Measurements from ENCODE around the gene TXNDC2. TPM values are rescaled to one million over a fixed set of nuclear protein-coding genes. Genes with fewer than 3 reads are reported as not detected.

TXNDC2 gene
- polyA plus RNA-seq, 1 donor from 2014 or later = not detected

GRCh38 chr18:9867071-9867594 is 18.6 kb upstream of the TXNDC2 start:
- peaks cover 8 to 14% (median 9%) of the 10 kb centered on the region in 3 donors for H3K4me1 Mint-ChIP-seq
- peak overlapping the region in 1 of 4 donors; percentile 35 for H3K4me3 Mint-ChIP-seq
- no peak overlapping the region for H3K27ac Mint-ChIP-seq
- H3K9me3 Mint-ChIP-seq = peaks cover 2 to 9% (median 6%) of the 10 kb centered on the region in 3 donors
- H3K27me3 Mint-ChIP-seq = peaks cover 6% of the 10 kb centered on the region
- H3K36me3 Mint-ChIP-seq = peaks cover 8% of the 10 kb centered on the region

GRCh38 chr18:9868857-9869714 is 16.7 kb upstream of the TXNDC2 start:
- Mint-ChIP-seq H3K36me3 (peaks cover 6% of the 10 kb centered on the region), H3K27ac (no peak overlapping the region), H3K27me3 (peaks cover 6% of the 10 kb centered on the region), H3K9me3 (peaks cover 2 to 9% (median 6%) of the 10 kb centered on the region in 3 donors), H3K4me3 (no peak overlapping the region), H3K4me1 (peaks cover 0 to 7% (median 7%) of the 10 kb centered on the region in 3 donors)

GRCh38 chr18:9869715-9870430 is 15.9 kb upstream of the TXNDC2 start:
- Mint-ChIP-seq H3K4me3 (no peak overlapping the region), H3K4me1 (peaks cover 0 to 7% (median 7%) of the 10 kb centered on the region in 3 donors), H3K36me3 (peaks cover 6% of the 10 kb centered on the region), H3K27me3 (peaks cover 6% of the 10 kb centered on the region), H3K27ac (peak overlapping the region in 1 of 3 donors; percentile 39), H3K9me3 (peaks cover 2 to 9% (median 6%) of the 10 kb centered on the region in 3 donors)

- Mint-ChIP-seq H3K27ac (peak overlapping the region in 1 of 3 donors; percentile 39), H3K9me3 (peaks cover 2 to 8% (median 7%) of the 10 kb centered on the region in 3 donors), H3K4me3 (no peak overlapping the region), H3K4me1 (peaks cover 0 to 7% (median 7%) of the 10 kb centered on the region in 3 donors), H3K27me3 (peaks cover 9% of the 10 kb centered on the region), H3K36me3 (peaks cover 6% of the 10 kb centered on the region)
Measured at GRCh38 chr18:9870431-9871008, 15.3 kb upstream of the TXNDC2 start.

GRCh38 chr18:9871244-9871746 is 14.5 kb upstream of the TXNDC2 start:
- no peak overlapping the region for H3K4me3 Mint-ChIP-seq
- H3K9me3 Mint-ChIP-seq = peaks cover 0 to 4% (median under 1%) of the 10 kb centered on the region in 3 donors
- H3K27me3 Mint-ChIP-seq = peaks cover 9% of the 10 kb centered on the region
- peaks cover 0 to 7% (median 7%) of the 10 kb centered on the region in 3 donors for H3K4me1 Mint-ChIP-seq
- peaks cover 2% of the 10 kb centered on the region for H3K36me3 Mint-ChIP-seq
- peak overlapping the region in 1 of 3 donors; percentile 29 for H3K27ac Mint-ChIP-seq

GRCh38 chr18:9872823-9873222 is 12.9 kb upstream of the TXNDC2 start:
- Mint-ChIP-seq H3K27ac (no peak overlapping the region), H3K36me3 (no peaks in the 10 kb centered on the region), H3K9me3 (peaks cover 0 to 2% (median 0%) of the 10 kb centered on the region in 3 donors), H3K27me3 (peaks cover 9% of the 10 kb centered on the region), H3K4me3 (no peak overlapping the region), H3K4me1 (peaks cover 0 to 7% (median 7%) of the 10 kb centered on the region in 3 donors)

- H3K4me3 Mint-ChIP-seq = no peak overlapping the region
- peaks cover 8% of the 10 kb centered on the region for H3K27me3 Mint-ChIP-seq
- peaks cover 0 to 7% (median 7%) of the 10 kb centered on the region in 3 donors for H3K4me1 Mint-ChIP-seq
- no peaks in the 10 kb centered on the region for H3K36me3 Mint-ChIP-seq
- no peak overlapping the region for H3K27ac Mint-ChIP-seq
- peaks cover 0 to 2% (median 0%) of the 10 kb centered on the region in 3 donors for H3K9me3 Mint-ChIP-seq
Measured at GRCh38 chr18:9874728-9875127, 11.0 kb upstream of the TXNDC2 start.

GRCh38 chr18:9876212-9876866 is 9.4 kb upstream of the TXNDC2 start:
- H3K4me3 Mint-ChIP-seq = no peak overlapping the region
- peaks cover 0 to under 1% (median 0%) of the 10 kb centered on the region in 3 donors for H3K4me1 Mint-ChIP-seq
- peak overlapping the region in 1 of 3 donors; percentile 5 for H3K27ac Mint-ChIP-seq
- H3K9me3 Mint-ChIP-seq = peaks cover 0 to 2% (median 0%) of the 10 kb centered on the region in 3 donors
- H3K27me3 Mint-ChIP-seq = peaks cover 3% of the 10 kb centered on the region
- H3K36me3 Mint-ChIP-seq = no peaks in the 10 kb centered on the region

GRCh38 chr18:9876867-9877654 is 8.7 kb upstream of the TXNDC2 start:
- Mint-ChIP-seq H3K4me3 (no peak overlapping the region), H3K27ac (peak overlapping the region in 1 of 3 donors; percentile 5), H3K36me3 (no peaks in the 10 kb centered on the region), H3K4me1 (no peaks in the 10 kb centered on the region), H3K27me3 (peaks cover 3% of the 10 kb centered on the region), H3K9me3 (peaks cover 0 to 2% (median 0%) of the 10 kb centered on the region in 3 donors)

GRCh38 chr18:9877655-9878014 is 8.1 kb upstream of the TXNDC2 start:
- H3K4me3 Mint-ChIP-seq = no peak overlapping the region

GRCh38 chr18:9878095-9878494 is 7.7 kb upstream of the TXNDC2 start:
- Mint-ChIP-seq H3K9me3 (peaks cover 0 to 2% (median 0%) of the 10 kb centered on the region in 3 donors), H3K36me3 (no peaks in the 10 kb centered on the region), H3K27ac (no peak overlapping the region), H3K4me1 (no peaks in the 10 kb centered on the region), H3K4me3 (no peak overlapping the region), H3K27me3 (peaks cover 3% of the 10 kb centered on the region)

More at GRCh38 chr18:9877655-9878014, 8.1 kb upstream of the TXNDC2 start:
- H3K36me3 Mint-ChIP-seq = no peaks in the 10 kb centered on the region
- peaks cover 0 to 2% (median 0%) of the 10 kb centered on the region in 3 donors for H3K9me3 Mint-ChIP-seq
- peaks cover 3% of the 10 kb centered on the region for H3K27me3 Mint-ChIP-seq
- no peaks in the 10 kb centered on the region for H3K4me1 Mint-ChIP-seq
- H3K27ac Mint-ChIP-seq = no peak overlapping the region

GRCh38 chr18:9878783-9879242 is 7.0 kb upstream of the TXNDC2 start:
- H3K4me3 Mint-ChIP-seq = no peak overlapping the region
- no peak overlapping the region for H3K27ac Mint-ChIP-seq
- peaks cover 0 to 2% (median 0%) of the 10 kb centered on the region in 3 donors for H3K9me3 Mint-ChIP-seq
- no peaks in the 10 kb centered on the region for H3K4me1 Mint-ChIP-seq
- peaks cover 3% of the 10 kb centered on the region for H3K27me3 Mint-ChIP-seq
- no peaks in the 10 kb centered on the region for H3K36me3 Mint-ChIP-seq

GRCh38 chr18:9884090-9884489 is 1.7 kb upstream of the TXNDC2 start:
- Mint-ChIP-seq H3K9me3 (no peaks in the 10 kb centered on the region), H3K36me3 (no peaks in the 10 kb centered on the region), H3K4me3 (no peak overlapping the region), H3K4me1 (no peaks in the 10 kb centered on the region), H3K27me3 (peaks cover 3% of the 10 kb centered on the region), H3K27ac (peak overlapping the region in 1 of 3 donors; percentile 79)

Measured in IgD-negative memory B cell (primary cell).